IMR-90 (cell line): ENCODE measurements around the gene SLF2.

Source experiments
- BHLHE40 ChIP-seq: fragments of 150-350 bp; IDR thresholded peaks from 2 replicates; pipeline ENCODE4 v1.6.1; 2016; ENCODE audit warnings: mild to moderate bottlenecking, low read depth, low read length
- MAFK ChIP-seq: IDR thresholded peaks from 2 replicates; pipeline ENCODE4 v1.6.1; 2012; ENCODE audit warnings: low read depth, low read length, improper control_type of control experiment
- POLR2A ChIP-seq: IDR thresholded peaks from 2 replicates; pipeline ENCODE4 v1.6.1; 2012; ENCODE audit warnings: mild to moderate bottlenecking, low read depth, low read length
- TF ChIP-seq, protein P1 (sequence below): conservative IDR thresholded peaks from 2 replicates; pipeline ENCODE4 v1.5.1; 2012; ENCODE audit warnings: mild to moderate bottlenecking, low read depth, low read length, improper control_type of control experiment
- TF ChIP-seq, protein P2 (sequence below): fragments of 150-350 bp; IDR thresholded peaks from 2 replicates; pipeline ENCODE4 v1.6.1; 2016; ENCODE audit warnings: low read depth, mild to moderate bottlenecking, low read length, moderate library complexity, borderline replicate concordance

DNA sequence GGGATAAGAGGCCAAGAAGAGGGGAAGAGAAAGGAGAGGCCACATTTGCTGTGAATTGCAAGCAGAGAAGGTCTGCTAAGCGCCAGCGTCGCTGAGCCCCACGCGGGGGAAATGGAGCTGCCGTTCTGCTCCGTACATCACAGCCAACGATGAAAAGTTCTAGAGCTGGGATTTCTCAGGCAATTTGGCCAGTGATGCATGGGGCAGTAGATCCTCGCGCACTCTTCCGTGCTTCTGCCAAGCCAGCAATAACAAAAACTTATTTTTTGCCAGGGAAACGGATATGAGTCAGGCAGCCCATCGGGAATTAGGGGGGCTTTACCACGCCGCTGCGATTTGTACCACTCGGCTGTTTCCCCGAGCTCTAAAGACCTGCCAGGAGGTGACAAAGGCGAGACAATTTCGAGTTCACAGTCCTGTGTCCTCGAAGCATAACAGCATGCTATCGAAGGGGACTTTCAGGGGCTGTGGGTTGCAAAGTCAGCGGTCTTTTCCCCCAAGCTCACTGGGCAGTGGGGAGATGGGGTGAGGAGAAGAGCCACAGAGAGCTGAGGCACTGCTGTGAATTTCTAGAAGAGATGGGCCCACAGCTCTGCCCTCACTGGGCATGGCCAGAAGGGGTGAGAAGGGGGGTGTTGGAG is 30.0 kb upstream of the SLF2 start:
- no peak for TF ChIP-seq POLR2A
- TF ChIP-seq, protein P1, sequence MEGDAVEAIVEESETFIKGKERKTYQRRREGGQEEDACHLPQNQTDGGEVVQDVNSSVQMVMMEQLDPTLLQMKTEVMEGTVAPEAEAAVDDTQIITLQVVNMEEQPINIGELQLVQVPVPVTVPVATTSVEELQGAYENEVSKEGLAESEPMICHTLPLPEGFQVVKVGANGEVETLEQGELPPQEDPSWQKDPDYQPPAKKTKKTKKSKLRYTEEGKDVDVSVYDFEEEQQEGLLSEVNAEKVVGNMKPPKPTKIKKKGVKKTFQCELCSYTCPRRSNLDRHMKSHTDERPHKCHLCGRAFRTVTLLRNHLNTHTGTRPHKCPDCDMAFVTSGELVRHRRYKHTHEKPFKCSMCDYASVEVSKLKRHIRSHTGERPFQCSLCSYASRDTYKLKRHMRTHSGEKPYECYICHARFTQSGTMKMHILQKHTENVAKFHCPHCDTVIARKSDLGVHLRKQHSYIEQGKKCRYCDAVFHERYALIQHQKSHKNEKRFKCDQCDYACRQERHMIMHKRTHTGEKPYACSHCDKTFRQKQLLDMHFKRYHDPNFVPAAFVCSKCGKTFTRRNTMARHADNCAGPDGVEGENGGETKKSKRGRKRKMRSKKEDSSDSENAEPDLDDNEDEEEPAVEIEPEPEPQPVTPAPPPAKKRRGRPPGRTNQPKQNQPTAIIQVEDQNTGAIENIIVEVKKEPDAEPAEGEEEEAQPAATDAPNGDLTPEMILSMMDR = 0 out of 2 replicates have a peak, but pooled peaks have one; percentile 0
- TF ChIP-seq BHLHE40 = no peak
- TF ChIP-seq, protein P2, sequence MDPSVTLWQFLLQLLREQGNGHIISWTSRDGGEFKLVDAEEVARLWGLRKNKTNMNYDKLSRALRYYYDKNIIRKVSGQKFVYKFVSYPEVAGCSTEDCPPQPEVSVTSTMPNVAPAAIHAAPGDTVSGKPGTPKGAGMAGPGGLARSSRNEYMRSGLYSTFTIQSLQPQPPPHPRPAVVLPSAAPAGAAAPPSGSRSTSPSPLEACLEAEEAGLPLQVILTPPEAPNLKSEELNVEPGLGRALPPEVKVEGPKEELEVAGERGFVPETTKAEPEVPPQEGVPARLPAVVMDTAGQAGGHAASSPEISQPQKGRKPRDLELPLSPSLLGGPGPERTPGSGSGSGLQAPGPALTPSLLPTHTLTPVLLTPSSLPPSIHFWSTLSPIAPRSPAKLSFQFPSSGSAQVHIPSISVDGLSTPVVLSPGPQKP = no peak
- peak; percentile 41; the same call in 1 of the 2 replicates for TF ChIP-seq MAFK
